Activated T-cell treated with anti-CD3 and anti-CD28 coated beads, Interleukin-2, amount 50 U/mL, for 48 hours (primary cell): ENCODE results near the gene NKAIN2.
"Not testable (repeated sequence)": the region's sequence is repeated elsewhere in the genome, so short reads cannot be mapped to it uniquely, and the experiment has no call there.

Source experiments
- DNase-seq, 2 experiments: peaks; one replicate each; pipeline ENCODE4 v3.0.0-alpha.2; 2020

Gene NKAIN2

DNA sequence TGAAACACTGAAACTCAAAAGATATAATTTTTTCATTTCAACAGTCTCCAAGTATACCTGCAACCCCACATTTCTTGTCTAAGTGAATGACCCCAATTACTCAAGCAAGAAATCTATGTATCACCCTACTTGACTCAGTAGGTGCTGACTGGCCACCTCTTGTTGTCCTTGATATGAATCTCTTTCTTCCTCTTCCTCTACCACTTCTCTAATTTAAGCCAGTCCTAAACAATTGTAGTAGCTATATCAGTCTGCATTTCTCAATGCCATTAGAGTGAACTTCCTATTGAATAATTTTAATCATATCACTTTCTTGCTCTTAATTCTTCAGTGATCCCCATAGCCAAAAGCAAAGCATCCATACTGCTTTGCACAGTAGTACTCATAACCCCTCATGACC lies 93.2 kb downstream of the NKAIN2 start:
- DNase-seq, result no peak

DNA sequence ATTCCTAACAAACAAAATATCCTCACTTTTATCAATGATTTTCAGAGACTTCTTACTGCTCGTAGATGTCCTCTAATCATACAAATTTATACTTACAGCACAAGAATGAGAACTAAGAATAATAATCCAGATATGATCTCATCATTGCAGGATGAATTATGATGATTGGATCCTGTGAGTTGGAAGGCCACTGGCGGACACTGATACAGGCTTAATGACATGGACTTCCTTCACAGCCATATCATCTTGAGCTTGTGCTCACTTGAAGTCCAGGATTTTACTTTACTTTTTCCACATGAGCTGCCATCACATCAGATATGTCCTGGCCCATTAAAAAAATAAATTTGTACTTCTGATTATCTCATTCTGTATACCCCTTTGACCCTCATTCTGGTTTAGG lies 94.3 kb downstream of the NKAIN2 start:
- no peak for DNase-seq

DNA sequence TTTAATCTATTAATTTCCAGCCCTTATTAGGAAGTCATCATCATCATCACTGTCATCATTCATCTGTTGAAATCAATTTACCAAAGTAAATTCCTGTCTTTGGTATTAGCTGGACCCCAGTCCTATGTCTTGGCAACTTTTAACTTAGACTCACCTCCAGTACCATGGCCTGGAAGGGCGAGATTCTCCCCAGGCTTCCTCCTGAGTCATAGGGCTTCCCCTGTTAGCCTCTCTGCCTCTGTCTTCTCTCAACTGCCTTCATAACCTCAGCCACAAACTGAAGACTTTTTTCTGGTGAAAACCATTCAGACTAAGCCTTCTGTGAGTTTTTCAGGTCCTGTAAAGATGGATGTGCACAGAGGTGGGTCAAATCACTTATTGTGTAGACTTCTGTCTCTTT lies 95.0 kb downstream of the NKAIN2 start:
- DNase-seq, result no peak

DNA sequence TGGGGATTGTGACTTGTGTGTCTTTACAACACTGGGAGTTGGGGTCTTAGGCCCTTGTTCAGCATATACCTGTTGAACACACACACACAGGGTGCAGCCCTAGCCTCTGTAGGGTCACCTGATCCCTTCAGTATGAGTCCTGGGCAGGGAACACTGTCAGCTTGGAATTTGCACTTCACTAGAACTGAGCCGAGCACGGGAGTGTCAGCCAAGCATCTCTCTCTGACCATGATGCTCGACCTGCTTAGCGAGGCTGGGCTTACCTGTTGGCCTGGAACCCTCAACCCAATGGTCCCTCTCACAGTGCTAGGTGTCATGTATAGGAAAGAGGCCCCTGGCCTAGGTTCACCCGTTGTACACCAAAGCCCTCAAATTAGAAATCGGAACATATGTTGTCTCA lies 96.1 kb downstream of the NKAIN2 start:
- no peak for DNase-seq

DNA sequence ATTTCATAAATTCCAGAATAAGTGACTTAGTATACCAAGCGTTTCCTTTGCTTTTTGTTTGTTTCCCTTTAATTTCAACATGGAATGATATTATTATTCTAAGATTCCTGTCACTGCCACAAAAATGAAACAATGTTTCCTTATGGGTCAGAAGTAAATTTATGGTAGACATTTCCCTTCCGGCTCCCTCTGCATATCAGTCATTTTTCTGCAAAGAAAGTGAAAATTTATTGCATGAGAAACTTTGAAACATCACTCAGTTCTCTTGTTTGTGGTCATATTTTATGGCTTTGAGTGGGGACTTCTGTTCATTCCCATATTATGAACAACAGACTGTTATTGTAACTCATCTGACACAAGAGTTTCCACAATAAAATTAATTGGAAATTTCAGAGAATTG lies 97.8 kb downstream of the NKAIN2 start:
- no peak for DNase-seq

DNA sequence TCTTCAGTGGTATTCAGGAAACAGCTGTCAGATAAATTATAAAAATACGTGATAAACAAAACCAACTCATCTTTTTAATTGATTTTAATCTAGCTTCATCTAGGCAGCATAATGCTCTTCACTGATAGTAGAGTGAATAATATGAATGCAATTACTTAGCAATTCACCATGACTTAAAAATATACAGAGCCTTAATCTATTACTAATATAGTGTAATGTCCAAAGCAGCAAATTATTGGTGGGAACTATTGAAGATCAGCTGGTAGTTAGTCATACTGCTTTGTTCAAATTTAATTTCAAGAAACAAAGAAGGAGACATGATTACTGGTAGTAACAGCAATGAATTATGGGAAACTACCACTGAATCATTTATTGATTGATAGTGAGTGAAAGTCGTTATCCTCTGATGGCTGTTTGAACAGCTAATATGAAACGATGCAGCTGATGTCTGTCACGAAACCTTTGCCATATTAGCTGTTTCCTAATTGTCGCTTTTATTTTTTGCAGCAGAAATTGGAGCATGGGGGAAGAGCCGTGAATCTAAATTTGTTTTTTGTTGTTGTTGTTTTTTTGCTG lies 99.2 kb downstream of the NKAIN2 start:
- DNase-seq, result no peak

DNA sequence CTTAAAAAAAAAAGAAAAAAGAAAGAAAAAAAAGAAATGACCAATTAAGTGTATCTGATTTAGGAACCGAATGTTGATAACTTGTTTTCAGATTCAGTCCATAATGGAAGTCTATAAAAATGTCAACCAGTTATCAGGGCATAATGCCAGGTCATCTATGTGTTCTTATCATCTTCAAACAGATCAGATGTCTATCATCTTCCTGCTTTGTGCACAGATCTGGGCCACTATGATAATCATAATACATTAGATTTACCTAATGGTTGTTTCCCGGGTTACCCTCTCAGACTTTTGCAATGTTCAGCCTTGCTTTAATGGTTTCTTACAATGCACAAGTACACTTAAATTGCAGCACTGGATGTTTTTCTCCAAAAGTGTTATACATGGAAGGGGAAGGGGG lies 100.6 kb downstream of the NKAIN2 start:
- DNase-seq, result no peak

DNA sequence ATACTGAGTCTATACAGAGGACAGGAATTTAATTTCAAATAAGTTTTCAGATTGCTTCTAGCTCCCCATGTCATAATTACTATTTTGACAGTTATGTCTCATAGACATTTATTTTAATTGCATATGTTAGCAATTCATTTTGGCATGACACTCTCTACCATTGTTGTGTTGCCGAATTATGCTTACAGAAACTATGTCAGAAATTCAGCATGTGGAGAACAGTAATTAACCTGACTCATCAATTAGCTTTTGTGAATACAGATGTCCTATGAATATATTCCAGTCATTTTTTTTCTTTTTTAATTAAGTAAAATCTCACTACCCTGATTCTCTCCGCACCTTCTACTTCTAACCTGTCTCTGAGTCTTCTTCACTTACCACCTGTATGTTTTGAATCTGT lies 105.1 kb downstream of the NKAIN2 start:
- no peak for DNase-seq

DNA sequence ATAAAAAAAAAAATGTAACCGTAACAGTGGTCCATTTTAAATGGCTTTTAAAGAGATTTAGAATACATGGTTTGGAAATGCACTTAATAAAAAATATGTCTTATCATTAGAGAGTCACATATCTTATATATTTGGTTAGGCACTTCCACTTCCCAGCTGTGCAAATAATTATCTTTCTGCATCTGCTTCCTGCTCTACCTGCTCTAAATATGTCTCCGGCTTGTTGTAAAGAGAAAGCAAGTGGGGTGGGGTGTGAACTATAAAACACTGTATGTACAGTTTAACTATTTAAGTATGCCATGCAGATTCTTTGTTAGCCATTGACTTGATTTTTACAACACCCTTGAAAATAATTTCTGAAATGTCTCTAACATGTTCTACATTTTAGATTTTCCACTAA lies 106.3 kb downstream of the NKAIN2 start:
- DNase-seq, result no peak

DNA sequence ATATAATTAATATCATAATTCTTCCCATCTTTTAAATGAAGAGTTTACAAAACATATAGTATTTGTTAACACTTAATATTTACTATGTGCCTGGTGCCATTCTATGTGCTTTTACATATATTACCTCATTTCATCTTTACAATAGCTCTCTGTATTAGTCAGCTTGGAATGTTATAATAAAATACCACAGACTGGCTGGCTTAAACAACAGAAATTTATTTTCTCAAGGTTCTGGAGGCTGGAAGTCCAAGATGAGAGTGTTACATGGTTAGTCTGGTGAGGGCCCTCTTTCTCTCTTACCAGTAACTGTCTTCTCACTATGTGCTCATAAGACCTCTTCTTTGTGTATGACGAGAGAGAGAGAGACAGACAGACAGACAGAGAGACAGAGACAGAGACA lies 110.2 kb downstream of the NKAIN2 start:
- no peak for DNase-seq

DNA sequence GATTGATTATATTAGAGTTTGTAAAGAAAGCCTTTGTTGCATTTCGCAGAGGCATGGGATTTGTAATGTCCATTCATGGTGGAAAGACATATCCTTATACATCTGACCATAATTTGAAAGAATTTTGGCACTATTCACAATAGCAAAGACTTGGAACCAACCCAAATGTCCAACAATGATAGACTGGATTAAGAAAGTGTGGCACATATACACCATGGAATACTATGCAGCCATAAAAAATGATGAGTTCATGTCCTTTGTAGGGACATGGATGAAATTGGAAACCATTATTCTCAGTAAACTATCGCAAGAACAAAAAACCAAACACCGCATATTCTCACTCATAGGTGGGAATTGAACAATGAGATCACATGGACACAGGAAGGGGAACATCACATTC lies 119.7 kb downstream of the NKAIN2 start:
- not testable (repeated sequence) for DNase-seq

DNA sequence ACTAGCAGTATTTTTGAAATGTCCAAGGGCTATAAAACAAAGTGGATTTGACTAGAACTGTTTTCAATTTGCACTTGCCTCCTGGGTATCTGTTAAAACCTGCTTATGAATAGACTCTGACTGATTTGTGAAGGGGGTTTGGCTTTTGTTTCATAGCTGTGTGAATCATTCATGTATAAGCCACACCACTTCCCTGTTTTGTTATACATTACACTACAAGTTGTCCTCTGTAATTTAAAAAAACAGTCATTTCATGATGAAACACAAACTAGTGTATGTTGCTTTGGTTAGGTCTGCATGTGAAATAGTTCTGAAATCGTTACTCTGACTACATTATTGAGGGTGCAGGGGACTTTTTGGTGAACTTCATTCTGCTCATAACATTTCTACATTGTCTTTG lies 121.7 kb downstream of the NKAIN2 start:
- no peak for DNase-seq

DNA sequence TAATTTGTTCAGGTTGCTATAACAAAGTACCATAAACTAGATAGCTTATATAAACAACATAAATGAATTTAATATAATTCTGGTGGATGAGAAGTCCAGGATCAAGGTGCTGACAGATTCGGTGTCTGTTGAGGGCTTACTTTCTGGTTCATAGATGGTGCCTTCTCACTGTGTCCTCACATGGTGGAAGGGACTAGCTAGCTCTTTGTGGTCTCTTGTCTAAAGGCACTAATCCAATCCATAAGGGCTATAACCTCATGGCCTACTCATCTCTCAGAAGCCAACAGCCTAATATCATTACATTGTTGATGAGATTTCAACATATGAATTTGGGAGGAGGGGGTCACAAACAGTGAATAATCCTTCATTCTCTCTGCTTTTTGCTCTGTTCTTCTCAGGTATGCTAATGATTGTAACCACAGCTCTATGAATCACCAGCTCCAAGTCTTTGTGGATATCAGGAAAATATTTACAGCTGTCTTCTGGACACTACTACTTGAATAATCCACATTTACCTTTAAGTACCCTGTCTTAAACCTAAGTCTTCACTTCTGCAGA lies 122.3 kb downstream of the NKAIN2 start:
- DNase-seq, result no peak

DNA sequence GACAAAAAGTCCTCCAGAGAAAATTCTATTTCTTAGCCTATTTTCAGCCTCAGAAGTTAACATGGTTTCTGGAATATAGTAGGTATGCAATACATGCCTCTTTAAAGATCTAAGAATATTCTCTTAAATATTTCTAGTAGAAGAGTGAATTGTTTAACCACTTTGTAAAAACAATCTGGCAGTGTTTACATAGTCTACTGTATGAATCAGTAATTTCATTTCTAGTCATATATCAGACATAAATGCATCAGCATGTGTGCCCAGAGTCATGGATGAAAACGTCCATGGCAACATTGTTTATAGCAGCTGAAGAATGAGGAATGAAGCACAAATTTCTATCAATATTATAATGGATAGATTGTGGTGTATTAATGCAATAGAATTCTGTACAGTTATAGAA lies 124.9 kb downstream of the NKAIN2 start:
- DNase-seq, result no peak

DNA sequence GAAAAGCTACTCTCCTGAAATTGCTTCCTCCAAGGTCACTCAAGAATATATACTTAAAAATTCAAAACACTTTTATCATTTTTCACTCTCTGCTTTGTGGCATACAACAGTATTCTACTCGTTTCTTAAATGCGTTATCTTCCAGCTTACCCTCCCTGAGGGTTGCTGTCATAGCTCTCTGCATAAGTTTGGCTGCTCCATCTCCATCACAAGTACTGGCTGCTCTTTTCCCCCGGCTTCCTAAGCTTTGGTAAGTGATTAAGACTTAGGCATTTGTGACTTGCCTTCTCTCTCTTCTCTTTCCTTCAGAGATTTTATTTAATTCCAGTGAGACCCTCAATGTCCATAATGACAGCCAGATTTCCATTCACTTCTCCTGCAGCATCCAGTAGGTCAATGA lies 128.3 kb downstream of the NKAIN2 start:
- DNase-seq, result no peak

DNA sequence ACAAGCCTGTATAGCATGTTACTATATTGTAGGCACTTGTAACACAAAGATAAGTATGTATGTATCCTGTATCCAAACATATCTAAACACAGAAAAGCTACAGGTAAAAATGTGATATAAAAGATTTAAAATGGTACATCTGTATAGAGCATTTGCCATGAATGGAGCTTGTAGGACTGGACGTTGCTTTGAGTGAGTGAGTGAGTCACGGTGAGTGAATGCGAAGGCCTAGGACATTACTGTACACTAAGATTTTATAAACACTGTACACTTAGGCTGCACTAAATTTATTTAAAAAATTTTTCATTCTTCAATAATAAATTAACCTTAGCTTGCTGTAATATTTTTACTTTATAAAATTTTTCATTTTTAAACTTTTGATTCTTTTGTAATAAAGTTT lies 136.9 kb downstream of the NKAIN2 start:
- no peak for DNase-seq

DNA sequence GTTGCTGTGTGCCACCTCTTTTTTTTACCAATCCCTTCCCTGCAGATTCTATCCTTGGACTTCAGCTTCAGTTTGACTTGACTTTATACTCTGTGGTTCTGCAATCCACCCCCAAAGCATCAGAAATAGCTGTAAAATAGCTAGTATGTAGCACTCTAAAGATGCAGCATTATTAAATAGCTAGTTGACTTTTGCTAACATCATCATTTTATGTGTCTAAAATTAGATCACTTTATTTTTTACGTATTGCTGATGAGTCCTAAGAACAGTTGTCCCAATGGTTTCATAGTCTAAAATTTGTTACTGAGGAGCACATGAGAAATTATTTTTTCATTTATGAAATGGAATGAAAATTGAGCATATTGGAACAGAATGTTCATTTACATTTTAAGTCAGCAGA lies 138.2 kb downstream of the NKAIN2 start:
- no peak for DNase-seq

DNA sequence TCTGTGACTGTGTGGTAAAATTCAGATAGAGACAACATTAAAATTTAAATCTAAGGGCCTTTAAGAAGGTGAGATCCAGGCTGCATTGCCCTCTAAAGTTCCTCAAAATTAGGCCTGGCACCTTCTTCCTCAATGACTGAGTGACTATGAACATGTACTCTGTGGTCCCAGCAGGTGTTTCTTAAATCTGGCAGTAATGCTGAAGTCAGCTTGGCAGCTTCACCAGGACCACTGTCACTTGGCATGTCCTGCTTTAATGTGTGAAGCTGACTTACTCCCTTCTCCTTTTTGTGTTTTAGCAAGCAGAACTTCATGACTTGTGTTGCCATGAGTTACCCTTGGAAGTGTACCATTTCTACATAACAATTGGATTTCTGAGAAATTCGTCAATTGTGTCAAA lies 141.7 kb downstream of the NKAIN2 start:
- no peak for DNase-seq

DNA sequence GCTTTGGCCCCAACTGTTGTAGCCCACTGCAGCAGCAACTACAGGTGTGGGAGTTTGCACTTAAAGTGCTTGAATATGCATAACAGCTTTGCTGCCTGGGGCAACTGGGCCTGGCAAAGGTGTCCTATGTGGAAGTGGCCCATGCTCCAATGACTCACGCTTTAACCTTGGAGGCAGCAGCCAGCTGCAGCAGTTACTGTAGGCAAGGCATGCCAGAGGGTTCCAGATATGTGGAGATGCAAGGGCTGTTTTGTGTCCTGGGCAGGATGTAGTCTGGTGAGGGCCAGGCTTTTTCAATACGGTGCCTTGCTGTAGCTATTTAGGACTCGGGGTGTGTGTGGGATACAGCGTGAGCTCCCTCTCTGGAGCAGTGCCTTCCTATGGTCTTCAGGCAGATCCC lies 150.3 kb downstream of the NKAIN2 start:
- no peak for DNase-seq

DNA sequence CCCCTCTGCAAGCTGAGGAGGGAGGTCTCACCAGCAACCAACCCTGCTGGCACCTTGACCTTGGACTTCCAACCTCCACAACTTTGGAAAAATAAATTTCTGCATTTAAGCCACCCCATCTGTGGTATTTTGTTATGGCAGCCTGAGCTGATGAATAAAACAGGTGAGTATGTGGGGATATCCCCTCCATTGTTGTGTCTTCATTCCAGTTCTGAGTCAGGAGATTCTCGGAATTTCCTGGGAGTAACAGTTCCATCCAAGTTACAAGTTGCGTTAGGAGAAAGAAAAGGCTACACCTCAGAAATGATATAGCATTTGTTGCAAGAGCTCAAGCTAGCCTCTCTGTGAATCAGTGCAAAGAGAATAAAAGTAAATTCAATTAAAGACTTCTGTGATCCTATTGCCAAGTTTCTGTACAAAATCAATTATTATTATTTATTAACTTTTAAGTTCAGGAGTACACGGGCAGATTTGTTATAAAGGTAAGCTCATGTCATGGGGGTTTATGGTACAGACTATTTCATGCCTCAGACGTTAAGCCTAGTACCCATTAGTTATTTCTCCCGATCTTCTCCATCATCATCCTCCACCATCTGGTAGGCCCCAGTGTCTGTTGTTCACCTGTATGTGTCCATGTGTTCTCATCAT lies 153.0 kb downstream of the NKAIN2 start:
- no peak for DNase-seq

DNA sequence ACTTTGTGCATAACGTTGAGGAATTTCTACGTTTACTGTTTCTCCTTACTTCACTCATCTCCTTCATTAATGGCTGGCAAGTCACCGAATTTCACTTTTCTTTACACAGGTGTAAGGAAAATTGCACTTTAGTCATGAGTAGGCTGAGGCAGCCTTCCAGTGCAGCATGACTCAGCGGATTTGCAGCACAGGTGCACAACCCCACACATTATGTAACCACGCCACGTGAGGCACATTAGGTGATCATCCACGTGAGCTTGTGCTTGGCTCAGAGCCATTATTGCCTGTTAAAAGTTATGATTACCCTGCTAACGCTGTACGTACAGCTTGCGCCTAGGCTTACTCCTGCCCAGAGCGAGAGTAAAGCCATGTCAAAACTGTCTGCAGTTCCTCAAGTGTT lies 158.8 kb downstream of the NKAIN2 start:
- DNase-seq, result no peak

DNA sequence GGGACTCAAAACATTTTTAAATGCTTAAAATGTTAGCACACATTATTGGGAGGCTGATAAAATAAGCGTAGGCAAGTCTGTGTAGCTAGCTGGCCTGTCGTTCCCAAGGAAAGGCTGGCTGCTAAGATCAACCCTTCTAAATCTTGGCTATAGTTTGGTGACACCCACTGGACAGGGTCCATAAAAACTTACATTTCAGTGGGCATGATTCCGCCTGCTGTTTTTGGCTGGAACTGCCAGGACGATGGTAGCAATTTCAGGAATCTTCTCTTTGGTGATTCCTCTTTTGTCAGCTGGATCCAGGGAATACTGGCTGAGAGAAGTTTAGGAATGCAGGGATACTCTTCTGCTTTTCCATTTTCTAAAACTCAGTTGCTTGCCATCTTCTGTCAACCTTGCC lies 162.2 kb downstream of the NKAIN2 start:
- DNase-seq, result no peak

DNA sequence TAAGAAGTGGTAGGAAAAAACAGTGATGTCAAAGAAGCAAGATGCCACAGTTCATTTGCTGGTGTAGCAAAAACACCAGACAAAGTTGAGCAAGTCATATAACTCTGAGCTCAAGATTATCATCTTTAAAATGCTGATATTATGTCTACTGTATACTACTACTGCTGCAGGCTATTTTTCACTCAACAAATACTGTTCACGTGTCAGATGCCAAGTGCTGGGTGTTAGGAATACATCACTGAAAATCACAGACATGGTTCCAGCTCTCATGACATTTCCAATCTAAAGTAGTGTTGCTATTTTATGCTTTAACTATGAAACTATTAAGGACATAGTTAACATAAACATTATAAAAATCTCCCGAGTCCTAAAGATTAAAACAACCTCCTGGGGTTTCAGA lies 163.0 kb downstream of the NKAIN2 start:
- no peak for DNase-seq

DNA sequence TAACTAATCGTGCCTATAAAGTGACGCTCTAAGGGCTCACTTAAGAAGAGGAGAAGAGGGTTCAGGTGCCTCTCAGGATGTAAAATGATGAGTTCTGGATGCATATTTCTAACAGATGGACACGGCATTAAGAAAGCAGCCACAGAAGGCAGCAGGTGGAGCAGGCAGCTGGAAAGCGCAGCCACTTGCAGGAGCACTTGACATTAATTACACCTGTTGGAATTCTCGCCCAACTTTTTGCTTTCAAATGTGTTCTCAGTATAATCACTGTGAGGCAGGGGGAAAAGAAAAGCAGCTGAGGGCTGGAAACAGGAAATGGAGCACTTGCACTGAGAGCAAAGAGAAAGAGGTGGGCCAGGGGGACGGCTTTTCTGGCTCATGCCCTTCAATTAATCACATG lies 164.2 kb downstream of the NKAIN2 start:
- no peak for DNase-seq
